ENCODE measurements around the gene STK32C. TPM values are rescaled to one million over a fixed set of nuclear protein-coding genes. Genes with fewer than 3 reads are reported as not detected.
"Not testable (repeated sequence)": the region's sequence is repeated elsewhere in the genome, so short reads cannot be mapped to it uniquely, and the experiment has no call there.

STK32C gene
- total RNA-seq, 1 experiment from 2014 or later, result 36.6 TPM

GRCh38 chr10:132270721-132271457 is 36.9 kb downstream of the STK32C start:
- Histone ChIP-seq H3K4me3 (no peak overlapping the region), H3K9me3 (no peaks in the 10 kb centered on the region), H3K36me3 (no peaks in the 10 kb centered on the region), H3K27me3 (no peaks in the 10 kb centered on the region)
- DNase-seq, result no peak

- H3K36me3 ChIP-seq, result no peaks in the 10 kb centered on the region
Measured at GRCh38 chr10:132270256-132270655, 37.5 kb downstream of the STK32C start.

GRCh38 chr10:132269266-132270230 is 38.2 kb downstream of the STK32C start:
- Histone ChIP-seq H3K36me3 (no peaks in the 10 kb centered on the region), H3K4me3 (no peak overlapping the region), H3K27me3 (no peaks in the 10 kb centered on the region), H3K9me3 (no peaks in the 10 kb centered on the region)
- no peak for DNase-seq

More at GRCh38 chr10:132270256-132270655, 37.5 kb downstream of the STK32C start:
- H3K9me3 ChIP-seq, result no peaks in the 10 kb centered on the region
- no peak for DNase-seq
- no peaks in the 10 kb centered on the region for H3K27me3 ChIP-seq
- no peak overlapping the region for H3K4me3 ChIP-seq

- H3K9me3 ChIP-seq, H3K36me3 ChIP-seq, DNase-seq, H3K4me3 ChIP-seq, H3K27me3 ChIP-seq: not testable (repeated sequence)
Measured at GRCh38 chr10:132267916-132268315, 39.8 kb downstream of the STK32C start.

- Histone ChIP-seq H3K36me3 (no peaks in the 10 kb centered on the region), H3K9me3 (no peaks in the 10 kb centered on the region), H3K4me3 (no peak overlapping the region), H3K27me3 (no peaks in the 10 kb centered on the region)
- no peak for DNase-seq
Measured at GRCh38 chr10:132266594-132267161, 41.1 kb downstream of the STK32C start.

- Histone ChIP-seq H3K27me3 (no peaks in the 10 kb centered on the region), H3K9me3 (no peaks in the 10 kb centered on the region), H3K4me3 (no peak overlapping the region), H3K36me3 (no peaks in the 10 kb centered on the region)
- no peak for DNase-seq
Measured at GRCh38 chr10:132265890-132266496, 41.8 kb downstream of the STK32C start.

GRCh38 chr10:132264966-132265889 is 42.5 kb downstream of the STK32C start:
- no peak overlapping the region for H3K4me3 ChIP-seq
- peak; percentile 17 for DNase-seq
- no peaks in the 10 kb centered on the region for H3K9me3 ChIP-seq
- H3K27me3 ChIP-seq, result no peaks in the 10 kb centered on the region
- H3K36me3 ChIP-seq, result no peaks in the 10 kb centered on the region

- no peak overlapping the region for H3K4me3 ChIP-seq
- no peaks in the 10 kb centered on the region for H3K9me3 ChIP-seq
- H3K27me3 ChIP-seq, result no peaks in the 10 kb centered on the region
- H3K36me3 ChIP-seq, result no peaks in the 10 kb centered on the region
- DNase-seq, result no peak
Measured at GRCh38 chr10:132264306-132264950, 43.3 kb downstream of the STK32C start.

GRCh38 chr10:132263866-132264265 is 43.9 kb downstream of the STK32C start:
- Histone ChIP-seq H3K36me3 (no peaks in the 10 kb centered on the region), H3K9me3 (no peaks in the 10 kb centered on the region), H3K27me3 (no peaks in the 10 kb centered on the region), H3K4me3 (no peak overlapping the region)
- DNase-seq, result no peak

- Histone ChIP-seq H3K27me3 (no peaks in the 10 kb centered on the region), H3K9me3 (no peaks in the 10 kb centered on the region), H3K4me3 (no peak overlapping the region), H3K36me3 (no peaks in the 10 kb centered on the region)
- no peak for DNase-seq
Measured at GRCh38 chr10:132259702-132260482, 47.9 kb downstream of the STK32C start.

- Histone ChIP-seq H3K9me3 (no peaks in the 10 kb centered on the region), H3K4me3 (no peak overlapping the region), H3K27me3 (no peaks in the 10 kb centered on the region), H3K36me3 (no peaks in the 10 kb centered on the region)
- no peak for DNase-seq
Measured at GRCh38 chr10:132258423-132258822, 49.3 kb downstream of the STK32C start.

- DNase-seq, result no peak
- Histone ChIP-seq H3K4me3 (no peak overlapping the region), H3K9me3 (no peaks in the 10 kb centered on the region), H3K27me3 (no peaks in the 10 kb centered on the region), H3K36me3 (no peaks in the 10 kb centered on the region)
Measured at GRCh38 chr10:132257907-132258306, 49.8 kb downstream of the STK32C start.

- H3K9me3 ChIP-seq, result no peaks in the 10 kb centered on the region
Measured at GRCh38 chr10:132257271-132257670, 50.5 kb downstream of the STK32C start.

GRCh38 chr10:132256866-132257265 is 50.9 kb downstream of the STK32C start:
- no peaks in the 10 kb centered on the region for H3K27me3 ChIP-seq
- H3K36me3 ChIP-seq, result no peaks in the 10 kb centered on the region
- DNase-seq, result no peak
- H3K4me3 ChIP-seq, result no peak overlapping the region
- no peaks in the 10 kb centered on the region for H3K9me3 ChIP-seq

More at GRCh38 chr10:132257271-132257670, 50.5 kb downstream of the STK32C start:
- H3K4me3 ChIP-seq, result no peak overlapping the region
- H3K27me3 ChIP-seq, result no peaks in the 10 kb centered on the region
- peak; percentile 62 for DNase-seq
- no peaks in the 10 kb centered on the region for H3K36me3 ChIP-seq
